A549 (cell line): ENCODE measurements around the gene LGR5.

Experiments
- CTCF ChIP-seq: fragments of >200 bp; sonication (Bioruptor Twin); formaldehyde crosslinking; IDR thresholded peaks from 3 replicates; pipeline ENCODE4 v1.5.1; 2016
- HDAC2 ChIP-seq: fragments of 200-600 bp; sonication (generic); IDR thresholded peaks from 2 replicates; pipeline ENCODE4 v1.6.1; 2016
- HOXB13 ChIP-seq: fragments of 250-450 bp; sonication (Bioruptor Pico); IDR thresholded peaks from 2 replicates; pipeline ENCODE4 v1.5.0; 2020; ENCODE audit warnings: low read depth, mild to moderate bottlenecking, moderate library complexity
- JUNB ChIP-seq: fragments of >200 bp; sonication (Bioruptor Twin); formaldehyde crosslinking; IDR thresholded peaks from 2 replicates; pipeline ENCODE4 v1.6.1; 2016
- POLR2A ChIP-seq: IDR thresholded peaks from 2 replicates; pipeline ENCODE4 v1.6.1; 2012; ENCODE audit warnings: mild to moderate bottlenecking, low read length
- ZFP36 ChIP-seq: fragments of 450-650 bp; IDR thresholded peaks from 2 replicates; pipeline ENCODE4 v1.6.1; 2014; ENCODE audit warnings: borderline replicate concordance; ENCODE audit not compliant: partially characterized antibody

GRCh38 chr12:71448150-71448581 lies 8.6 kb downstream of the LGR5 start:
- TF ChIP-seq ZFP36 (no peak), HDAC2 (no peak), CTCF (no peak), JUNB (no peak), POLR2A (no peak), HOXB13 (no peak)
